Skeletal muscle tissue (tissue), 4 donors: ENCODE data around the gene COL21A1. TPM values are rescaled to one million over a fixed set of nuclear protein-coding genes. Genes with fewer than 3 reads are reported as not detected.
"Not testable (repeated sequence)": the region's sequence is repeated elsewhere in the genome, so short reads cannot be mapped to it uniquely, and the experiment has no call there.

Source experiments
- H3K27ac ChIP-seq: one replicate; pipeline ENCODE4 v1.7.0; 2013; ENCODE audit warnings: mild to moderate bottlenecking, low read depth, low read length, inconsistent platforms
- H3K27me3 ChIP-seq, 3 donors: one replicate each; pipeline ENCODE4 v1.7.0; 2013; ENCODE audit warnings: low read length in 3 of 3; ENCODE audit not compliant: control insufficient read depth in 3 of 3, insufficient read depth in 3 of 3
- H3K36me3 ChIP-seq, 3 donors: one replicate each; pipeline ENCODE4 v1.7.0; 2013; ENCODE audit warnings: low read length in 3 of 3; ENCODE audit not compliant: control insufficient read depth in 3 of 3, insufficient read depth in 3 of 3
- H3K4me1 ChIP-seq, 3 donors: one replicate each; pipeline ENCODE4 v1.7.0; 2013; ENCODE audit warnings: low read length in 3 of 3, mild to moderate bottlenecking in 3 of 3; ENCODE audit not compliant: control insufficient read depth in 3 of 3, insufficient read depth in 3 of 3
- H3K4me3 ChIP-seq, 3 donors: one replicate each; pipeline ENCODE4 v1.7.0; 2013; ENCODE audit warnings: low read length in 3 of 3
- H3K9ac ChIP-seq, 3 donors: one replicate each; pipeline ENCODE4 v1.7.0; 2013; ENCODE audit warnings: low read length in 3 of 3, mild to moderate bottlenecking in 3 of 3, moderate library complexity in 2 of 3, low read depth in 1 of 3
- H3K9me3 ChIP-seq, 3 donors: one replicate each; pipeline ENCODE4 v1.7.0; 2013; ENCODE audit warnings: low read length in 3 of 3; ENCODE audit not compliant: control insufficient read depth in 3 of 3
- total RNA-seq: library from RNA; depleted of rRNA; stranded (reverse); fragments of >200 nt; gene quantifications from one replicate; pipeline ENCODE4 v1.2.3, GENCODE V29; 2014
- donor health status: Osteomylitis.

COL21A1 gene
- total RNA-seq, 1 donor from 2014 or later, result 91.3 TPM

GRCh38 chr6:56026455-56027180 is 220.8 kb downstream of the COL21A1 start:
- Histone ChIP-seq H3K4me3 (no peak overlapping the region), H3K4me1 (no peaks in the 10 kb centered on the region), H3K9ac (no peak overlapping the region), H3K27me3 (no peaks in the 10 kb centered on the region), H3K27ac (no peak overlapping the region), H3K36me3 (no peaks in the 10 kb centered on the region), H3K9me3 (no peaks in the 10 kb centered on the region)

GRCh38 chr6:56025795-56026194 is 221.6 kb downstream of the COL21A1 start:
- no peaks in the 10 kb centered on the region for H3K36me3 ChIP-seq
- H3K27ac ChIP-seq, result no peak overlapping the region
- no peak overlapping the region for H3K4me3 ChIP-seq
- no peaks in the 10 kb centered on the region for H3K4me1 ChIP-seq
- H3K9ac ChIP-seq, result no peak overlapping the region
- H3K27me3 ChIP-seq, result no peaks in the 10 kb centered on the region
- no peaks in the 10 kb centered on the region for H3K9me3 ChIP-seq

DNA sequence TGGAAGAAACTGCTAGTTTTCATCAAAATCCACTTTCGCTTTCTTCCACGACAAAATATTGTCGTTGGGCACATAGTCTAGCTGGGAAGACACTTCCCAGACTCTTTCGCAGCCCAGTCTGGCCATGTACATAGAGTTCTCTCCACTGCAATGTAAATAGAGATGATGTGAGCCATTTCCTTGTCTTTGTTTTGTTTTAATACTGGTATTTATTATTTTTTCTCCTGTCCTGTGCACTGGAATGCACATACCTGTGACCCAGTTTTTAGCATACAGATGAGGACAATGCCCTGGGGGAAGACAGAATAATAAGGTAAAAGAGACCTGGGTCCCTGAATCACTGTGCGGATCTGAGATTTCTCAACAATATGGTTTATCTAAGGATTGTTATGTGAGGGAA is 222.4 kb downstream of the COL21A1 start:
- Histone ChIP-seq H3K9me3 (no peaks in the 10 kb centered on the region), H3K4me3 (no peak overlapping the region), H3K4me1 (no peaks in the 10 kb centered on the region), H3K27ac (no peak overlapping the region), H3K36me3 (no peaks in the 10 kb centered on the region), H3K9ac (no peak overlapping the region), H3K27me3 (no peaks in the 10 kb centered on the region)

- Histone ChIP-seq H3K4me1 (no peaks in the 10 kb centered on the region), H3K9ac (no peak overlapping the region), H3K27ac (no peak overlapping the region), H3K36me3 (no peaks in the 10 kb centered on the region), H3K9me3 (no peaks in the 10 kb centered on the region), H3K27me3 (no peaks in the 10 kb centered on the region), H3K4me3 (no peak overlapping the region)
Observed at GRCh38 chr6:56023829-56024228, 223.6 kb downstream of the COL21A1 start.

- H3K9ac ChIP-seq, result no peak overlapping the region
- H3K27ac ChIP-seq, result no peak overlapping the region
- H3K36me3 ChIP-seq, result no peaks in the 10 kb centered on the region
- no peak overlapping the region for H3K4me3 ChIP-seq
- no peaks in the 10 kb centered on the region for H3K4me1 ChIP-seq
- H3K9me3 ChIP-seq, result no peaks in the 10 kb centered on the region
- no peaks in the 10 kb centered on the region for H3K27me3 ChIP-seq
Observed at GRCh38 chr6:56022678-56023077, 224.7 kb downstream of the COL21A1 start.

- Histone ChIP-seq H3K36me3 (no peaks in the 10 kb centered on the region), H3K27me3 (no peaks in the 10 kb centered on the region), H3K9ac (no peak overlapping the region), H3K9me3 (no peaks in the 10 kb centered on the region), H3K4me1 (no peaks in the 10 kb centered on the region), H3K4me3 (no peak overlapping the region), H3K27ac (no peak overlapping the region)
Observed at GRCh38 chr6:56021943-56022342, 225.4 kb downstream of the COL21A1 start.

DNA sequence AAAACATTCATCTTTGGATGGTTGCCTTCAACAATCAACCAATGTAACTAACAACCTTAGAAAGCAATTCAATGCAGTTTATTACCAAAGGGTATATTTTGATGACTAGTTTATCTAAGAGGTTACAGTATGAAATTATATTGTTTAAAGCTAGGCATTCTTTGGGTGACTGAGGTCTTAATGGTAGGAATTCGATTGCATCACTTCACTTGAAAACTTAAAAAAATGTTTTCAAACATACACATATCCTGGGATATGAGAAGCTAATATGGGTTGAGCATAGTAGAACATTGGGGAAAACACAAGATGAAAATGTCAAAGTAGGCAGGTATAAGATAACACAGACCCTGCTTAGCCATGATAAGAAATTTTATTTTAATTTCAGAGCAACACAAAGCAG is 227.4 kb downstream of the COL21A1 start:
- Histone ChIP-seq H3K4me3 (no peak overlapping the region), H3K27ac (no peak overlapping the region), H3K9me3 (no peaks in the 10 kb centered on the region), H3K27me3 (no peaks in the 10 kb centered on the region), H3K9ac (no peak overlapping the region), H3K36me3 (no peaks in the 10 kb centered on the region), H3K4me1 (no peaks in the 10 kb centered on the region)

GRCh38 chr6:56017198-56017597 is 230.2 kb downstream of the COL21A1 start:
- no peaks in the 10 kb centered on the region for H3K36me3 ChIP-seq
- no peaks in the 10 kb centered on the region for H3K9me3 ChIP-seq
- no peaks in the 10 kb centered on the region for H3K27me3 ChIP-seq
- no peak overlapping the region for H3K9ac ChIP-seq
- H3K4me3 ChIP-seq, result no peak overlapping the region
- H3K4me1 ChIP-seq, result no peaks in the 10 kb centered on the region
- H3K27ac ChIP-seq, result no peak overlapping the region

GRCh38 chr6:56014039-56014438 is 233.3 kb downstream of the COL21A1 start:
- not testable (repeated sequence) for H3K4me1 ChIP-seq, H3K4me3 ChIP-seq, H3K9me3 ChIP-seq, H3K27ac ChIP-seq, H3K27me3 ChIP-seq, H3K36me3 ChIP-seq, H3K9ac ChIP-seq

- Histone ChIP-seq H3K9ac (no peak overlapping the region), H3K36me3 (no peaks in the 10 kb centered on the region), H3K4me1 (no peaks in the 10 kb centered on the region), H3K9me3 (peaks cover 0 to 3% (median 0%) of the 10 kb centered on the region in 3 donors), H3K27ac (no peak overlapping the region), H3K4me3 (no peak overlapping the region), H3K27me3 (no peaks in the 10 kb centered on the region)
Observed at GRCh38 chr6:56009636-56010035, 237.7 kb downstream of the COL21A1 start.
